H1 (cell line): Measurements from ENCODE around the gene CLEC1A. TPM values are rescaled to one million over a fixed set of nuclear protein-coding genes. Genes with fewer than 3 reads are reported as not detected.

Experiments
- GABPA ChIP-seq: IDR thresholded peaks from 2 replicates; pipeline ENCODE4 v1.6.1; 2011; ENCODE audit warnings: mild to moderate bottlenecking, low read length, moderate library complexity, borderline replicate concordance; ENCODE audit not compliant: insufficient read depth
- SAP30 ChIP-seq: fragments of 300-600 bp; sonication (generic); IDR thresholded peaks from 2 replicates; pipeline ENCODE4 v1.7.1; 2012; ENCODE audit warnings: low read length, moderate library complexity, mild to moderate bottlenecking, inconsistent platforms; ENCODE audit not compliant: insufficient read depth, insufficient replicate concordance
- TAF7 ChIP-seq: optimal IDR thresholded peaks from 2 replicates; pipeline ENCODE3; 2011; ENCODE audit warnings: low read depth, mild to moderate bottlenecking, inconsistent platforms, low read length, moderate library complexity, borderline replicate concordance
- polyA plus RNA-seq, 7 experiments: library from polyadenylated mRNA; depleted of rRNA in 3 of 7; stranded (reverse) in 5 of 7; unstranded in 2 of 7; fragments of >200 nt in 5 of 7; fragments of 200-250 nt in 2 of 7; gene quantifications; 1 replicate in 5 of 7; 2 replicates in 1 of 7; 4 replicates in 1 of 7; pipeline versions ENCODE4 v1.2.1 to v1.2.3, GENCODE V29; 2011 to 2013; ENCODE audit warnings: missing spikeins in 2 of 7, mixed read lengths in 2 of 7
- total RNA-seq: library from RNA; stranded (reverse); fragmentation: NEBNext Ultra II Directional; extraction: Animal tissue kit (Norgen Biotek cat#: 25700); gene quantifications from 2 replicates; pipeline ENCODE4 v1.2.1, GENCODE V29; 2021

CLEC1A gene
- total and polyA plus RNA-seq, 2 of the 8 experiments (the other 6 are each of a cell fraction or from before 2014, with no cell fraction given): 0.20 TPM; not detected in 1

- TF ChIP-seq SAP30 (no peak), GABPA (no peak), TAF7 (no peak)
Measured at GRCh38 chr12:10094646-10095395, 4.0 kb downstream of the CLEC1A start (continued).
